K562 (cell line): ENCODE results near the gene EPHB2. TPM values are rescaled to one million over a fixed set of nuclear protein-coding genes. Genes with fewer than 3 reads are reported as not detected.

Experiments used
- ATAC-seq: fragments of 200-7000 bp; cut with Tn5 transposase; 3 replicates; pipeline ENCODE4 v1.9.1; 2020; ENCODE audit warnings: moderate library complexity
- BruUV-seq: library from RNA; stranded (reverse); fragments of 400-500 nt; replicated peaks from 2 replicates; lab custom pipeline; 2021; lab: Mats Ljungman, UMichigan
- CTCF ChIA-PET: fragments of 300-600 bp; formaldehyde crosslinking; extraction: SDS; loops from one replicate; lab custom pipeline; 2021; ENCODE audit warnings: low intra/inter-chr PET ratio; lab: Yijun Ruan, JAX
- POLR2A ChIA-PET: fragments of 300-600, 350-650 bp; sonication (Branson Sonifier 250); formaldehyde crosslinking; extraction: SDS; loops from one replicate; lab custom pipeline; 2021; ENCODE audit warnings: antibody characterized with exemption, inconsistent platforms; lab: Yijun Ruan, JAX
- DNase-seq, 4 experiments: peaks; one replicate each; pipeline versions ENCODE4 v3.0.0 to v3.0.0-alpha.2; 2011 to 2018; ENCODE audit warnings: low spot score in 3 of 4, mixed read lengths in 3 of 4; ENCODE audit errors: extremely low read depth in 1 of 4
- FAIRE-seq: peaks from 2 replicates; lab custom pipeline; 2011; peaks lifted over from hg19 to GRCh38; lab: Jason Lieb, UNC
- H2AFZ ChIP-seq: 2 replicates; pipeline ENCODE4 v1.6.0; 2011; ENCODE audit warnings: low read depth, low read length, control low read depth, inconsistent platforms
- H3K27ac ChIP-seq: fragments of 200-600 bp; 3 replicates; pipeline ENCODE4 v1.8.0; 2011; ENCODE audit warnings: low read depth, mild to moderate bottlenecking, control low read depth, inconsistent platforms, low read length, moderate library complexity, mixed read lengths; ENCODE audit errors: extremely low read depth
- H3K27me3 ChIP-seq, 2 experiments: fragments of 300-600 bp in 1 of 2; 2 replicates in 1 of 2; 3 replicates in 1 of 2; pipeline versions ENCODE4 v1.6.0 to v1.8.0; 2011; ENCODE audit warnings: inconsistent platforms in 2 of 2, low read length in 2 of 2, mild to moderate bottlenecking in 1 of 2, mixed read lengths in 1 of 2, moderate library complexity in 1 of 2; ENCODE audit not compliant: control insufficient read depth in 2 of 2, insufficient read depth in 2 of 2
- H3K36me3 ChIP-seq: fragments of 300-600 bp; 3 replicates; pipeline ENCODE4 v1.8.0; 2011; ENCODE audit warnings: mild to moderate bottlenecking, low read length, inconsistent platforms; ENCODE audit not compliant: control insufficient read depth, insufficient read depth
- H3K4me1 ChIP-seq, 2 experiments: fragments of 200-600 bp in 1 of 2; replicated peaks in 1 of 2; 2 replicates in 1 of 2; 3 replicates in 1 of 2; pipeline versions ENCODE4 v1.5.1 to v1.8.0; 2011; ENCODE audit warnings: inconsistent platforms in 2 of 2, low read length in 2 of 2, mild to moderate bottlenecking in 1 of 2, mixed read lengths in 1 of 2, moderate library complexity in 1 of 2; ENCODE audit not compliant: control insufficient read depth in 2 of 2, insufficient read depth in 2 of 2
- H3K4me2 ChIP-seq: 2 replicates; pipeline ENCODE4 v1.6.1; 2011; ENCODE audit warnings: low read length, control low read depth, inconsistent platforms, mixed read lengths; ENCODE audit not compliant: insufficient read depth
- H3K4me3 ChIP-seq: fragments of 200-600 bp; sonication (generic), shearing (Covaris generic); 2 replicates; pipeline ENCODE4 v1.5.1; 2016; ENCODE audit warnings: control low read depth, inconsistent platforms
- H3K79me2 ChIP-seq: fragments of 200-600 bp; 3 replicates; pipeline ENCODE4 v1.8.0; 2011; ENCODE audit warnings: low read length, inconsistent platforms; ENCODE audit not compliant: control insufficient read depth, insufficient read depth
- H3K9ac ChIP-seq, 2 experiments: 2 replicates each; pipeline versions ENCODE4 v1.6.0 to v1.6.1; 2011; ENCODE audit warnings: low read depth in 2 of 2, low read length in 2 of 2, control low read depth in 1 of 2, inconsistent platforms in 1 of 2, mild to moderate bottlenecking in 1 of 2, mixed read lengths in 1 of 2; ENCODE audit not compliant: insufficient read depth in 1 of 2
- H3K9me1 ChIP-seq: one replicate; pipeline ENCODE4 v1.6.0; 2011; ENCODE audit warnings: inconsistent platforms, mild to moderate bottlenecking, low read length, moderate library complexity; ENCODE audit not compliant: control insufficient read depth, insufficient read depth
- H3K9me3 ChIP-seq: replicated peaks from 2 replicates; pipeline ENCODE4 v1.5.1; 2011; ENCODE audit warnings: low read depth, low read length, inconsistent platforms; ENCODE audit not compliant: control insufficient read depth, insufficient read depth
- H4K20me1 ChIP-seq: replicated peaks from 2 replicates; pipeline ENCODE4 v1.6.1; 2011; ENCODE audit warnings: low read length, inconsistent platforms, mixed read lengths; ENCODE audit not compliant: control insufficient read depth, insufficient read depth
- DIDO1 ChIP-seq: fragments of 450-650 bp; IDR thresholded peaks from 2 replicates; pipeline ENCODE4 v1.6.1; 2016; ENCODE audit warnings: low read depth, missing biosample characterization, missing genetic modification characterization
- DPF2 ChIP-seq: fragments of 450-650 bp; IDR thresholded peaks from 2 replicates; pipeline ENCODE4 v1.6.1; 2016
- ELK3 ChIP-seq: fragments of 450-650 bp; formaldehyde crosslinking; IDR thresholded peaks from 2 replicates; pipeline ENCODE4 v1.4.0; 2020; ENCODE audit warnings: mild to moderate bottlenecking
- ESRRB ChIP-seq: fragments of 250-450 bp; sonication (Bioruptor Pico); IDR thresholded peaks from 2 replicates; pipeline ENCODE4 v1.5.0; 2020; ENCODE audit warnings: mild to moderate bottlenecking, moderate library complexity, borderline replicate concordance
- GTF2E2 ChIP-seq: fragments of 200-800 bp; sonication (Bioruptor generic); IDR thresholded peaks from 2 replicates; pipeline ENCODE4 v1.6.1; 2016; ENCODE audit warnings: missing genetic modification characterization, missing compliant biosample characterization
- HDAC3 ChIP-seq: fragments of 450-650 bp; IDR thresholded peaks from 2 replicates; pipeline ENCODE4 v1.6.1; 2018; ENCODE audit warnings: borderline replicate concordance, mild to moderate bottlenecking, moderate library complexity; ENCODE audit not compliant: partially characterized antibody
- KLF10 ChIP-seq: fragments of 250-450 bp; sonication (Bioruptor Pico); IDR thresholded peaks from 2 replicates; pipeline ENCODE4 v1.6.1; 2021; ENCODE audit warnings: matching md5 sums
- MTF1 ChIP-seq: fragments of 250-450 bp; sonication (Bioruptor Pico); IDR thresholded peaks from 2 replicates; pipeline ENCODE4 v1.9.0; 2021; ENCODE audit warnings: moderate library complexity, mild to moderate bottlenecking, inconsistent platforms, borderline replicate concordance
- NCOA1 ChIP-seq: fragments of 450-650 bp; IDR thresholded peaks from 2 replicates; pipeline ENCODE4 v1.6.1; 2016; ENCODE audit warnings: low read depth
- PHF21A ChIP-seq: fragments of 450-650 bp; IDR thresholded peaks from 2 replicates; pipeline ENCODE4 v1.6.1; 2017; ENCODE audit warnings: low read depth, borderline replicate concordance
- POLR2B ChIP-seq: fragments of 450-650 bp; IDR thresholded peaks from 2 replicates; pipeline ENCODE4 v1.6.1; 2018; ENCODE audit warnings: low read depth; ENCODE audit not compliant: partially characterized antibody
- SP1 ChIP-seq: sonication (generic); formaldehyde crosslinking; IDR thresholded peaks from 2 replicates; pipeline ENCODE4 v1.8.1; 2022; ENCODE audit warnings: mild to moderate bottlenecking, missing genetic modification reagents
- YBX1 ChIP-seq: fragments of 450-650 bp; IDR thresholded peaks from 2 replicates; pipeline ENCODE4 v1.7.1; 2016; ENCODE audit warnings: mild to moderate bottlenecking
- ZBTB7A ChIP-seq: IDR thresholded peaks from 2 replicates; pipeline ENCODE4 v1.6.1; 2011; ENCODE audit warnings: low read depth, mild to moderate bottlenecking, low read length, moderate library complexity, borderline replicate concordance; ENCODE audit not compliant: control insufficient read depth
- ZNF217 ChIP-seq: sonication (generic); formaldehyde crosslinking; IDR thresholded peaks from 2 replicates; pipeline ENCODE4 v1.8.0; 2022; ENCODE audit warnings: mild to moderate bottlenecking, missing genetic modification reagents
- WGBS: fragments of 100-300 bp; shearing (Covaris generic); methylation state at CpG from one replicate; pipeline ENCODE4 v1.1.6; 2016; ENCODE audit warnings: low coverage, mixed read lengths; ENCODE audit not compliant: insufficient coverage; ENCODE audit errors: missing lambda C conversion rate; 5-methylcytosine and 5-hydroxymethylcytosine counted together
- in situ Hi-C: fragments of 300-500 bp; cut with MboI; formaldehyde crosslinking; loops from 4 replicates; pipeline ENCODE4 v1.15.0; 2018; ENCODE audit warnings: inconsistent platforms, mixed read lengths
- intact Hi-C: fragments of 100-400 bp; cut with micrococcal nuclease; formaldehyde crosslinking; loops from 2 replicates; pipeline ENCODE4 v1.14.2; 2022
- polyA plus RNA-seq, 8 experiments: library from polyadenylated mRNA; depleted of rRNA in 4 of 8; stranded (reverse) in 5 of 8; unstranded in 3 of 8; fragments of >200 nt; fragmentation: Nextera tagmentation in 2 of 8; fragmentation: Illumina TruSeq in 1 of 8; extraction: Ambion mirVana in 2 of 8; extraction: Trizol in 1 of 8; gene quantifications; 2 replicates each; pipeline versions ENCODE4 v1.2.1 to v1.2.3, GENCODE V29; 2011 to 2014; ENCODE audit warnings: inconsistent platforms in 1 of 8, missing spikeins in 1 of 8
- total RNA-seq, 7 experiments: library from RNA; depleted of rRNA in 6 of 7; stranded (reverse); fragments of >200 nt in 6 of 7; fragmentation: Illumina TruSeq in 2 of 7; extraction: Trizol in 2 of 7; gene quantifications; 2 replicates each; pipeline versions ENCODE4 v1.2.1 to v1.2.3, GENCODE V29; 2011 to 2021; ENCODE audit warnings: low replicate concordance in 1 of 7
- TF ChIP-seq, protein P1 (sequence below): fragments of 250-450 bp; sonication (Bioruptor Pico); IDR thresholded peaks from 2 replicates; pipeline ENCODE4 v1.5.0; 2021; ENCODE audit warnings: mild to moderate bottlenecking, moderate library complexity

Gene EPHB2
- total and polyA plus RNA-seq, 9 of the 15 experiments (the other 6 are each of a cell fraction or from before 2014, with no cell fraction given), result not detected

DNA sequence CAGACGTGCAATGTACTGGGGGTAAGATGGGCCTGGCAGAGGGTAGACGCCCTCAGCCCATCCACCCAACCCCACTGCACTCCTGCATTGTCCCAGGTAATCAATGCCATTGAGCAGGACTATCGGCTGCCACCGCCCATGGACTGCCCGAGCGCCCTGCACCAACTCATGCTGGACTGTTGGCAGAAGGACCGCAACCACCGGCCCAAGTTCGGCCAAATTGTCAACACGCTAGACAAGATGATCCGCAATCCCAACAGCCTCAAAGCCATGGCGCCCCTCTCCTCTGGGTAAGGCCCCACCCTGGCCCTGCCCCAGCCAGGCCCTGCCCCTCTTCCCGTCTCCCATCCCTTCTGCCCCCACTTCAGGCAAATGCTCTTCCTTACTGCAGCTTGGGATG lies 199.6 kb downstream of the EPHB2 start:
- no peak overlapping the region for H3K9ac ChIP-seq
- FAIRE-seq, result no peak
- POLR2A ChIA-PET, result no interaction called here

More for the DNA sequence above, 199.6 kb downstream of the EPHB2 start:
- peaks cover 0 to 3% of the 10 kb centered on the region in 2 experiments; a peak in 1 of 5 replicates for H3K4me1 ChIP-seq
- H2AFZ ChIP-seq, result no peak overlapping the region
- H3K4me3 ChIP-seq, result no peak overlapping the region
- no peak overlapping the region for H3K4me2 ChIP-seq
- in situ Hi-C loops, result no loop called here
- 3% methylated on average over 13 of the region's 13 CpGs for WGBS
- DNase-seq, result no peak
- TF ChIP-seq GTF2E2 (tag), result no peak
- no peak for TF ChIP-seq HDAC3
- no peak for TF ChIP-seq ELK3 (CRISPR knock-in tag)
- TF ChIP-seq YBX1, result no peak
- TF ChIP-seq, protein P1, sequence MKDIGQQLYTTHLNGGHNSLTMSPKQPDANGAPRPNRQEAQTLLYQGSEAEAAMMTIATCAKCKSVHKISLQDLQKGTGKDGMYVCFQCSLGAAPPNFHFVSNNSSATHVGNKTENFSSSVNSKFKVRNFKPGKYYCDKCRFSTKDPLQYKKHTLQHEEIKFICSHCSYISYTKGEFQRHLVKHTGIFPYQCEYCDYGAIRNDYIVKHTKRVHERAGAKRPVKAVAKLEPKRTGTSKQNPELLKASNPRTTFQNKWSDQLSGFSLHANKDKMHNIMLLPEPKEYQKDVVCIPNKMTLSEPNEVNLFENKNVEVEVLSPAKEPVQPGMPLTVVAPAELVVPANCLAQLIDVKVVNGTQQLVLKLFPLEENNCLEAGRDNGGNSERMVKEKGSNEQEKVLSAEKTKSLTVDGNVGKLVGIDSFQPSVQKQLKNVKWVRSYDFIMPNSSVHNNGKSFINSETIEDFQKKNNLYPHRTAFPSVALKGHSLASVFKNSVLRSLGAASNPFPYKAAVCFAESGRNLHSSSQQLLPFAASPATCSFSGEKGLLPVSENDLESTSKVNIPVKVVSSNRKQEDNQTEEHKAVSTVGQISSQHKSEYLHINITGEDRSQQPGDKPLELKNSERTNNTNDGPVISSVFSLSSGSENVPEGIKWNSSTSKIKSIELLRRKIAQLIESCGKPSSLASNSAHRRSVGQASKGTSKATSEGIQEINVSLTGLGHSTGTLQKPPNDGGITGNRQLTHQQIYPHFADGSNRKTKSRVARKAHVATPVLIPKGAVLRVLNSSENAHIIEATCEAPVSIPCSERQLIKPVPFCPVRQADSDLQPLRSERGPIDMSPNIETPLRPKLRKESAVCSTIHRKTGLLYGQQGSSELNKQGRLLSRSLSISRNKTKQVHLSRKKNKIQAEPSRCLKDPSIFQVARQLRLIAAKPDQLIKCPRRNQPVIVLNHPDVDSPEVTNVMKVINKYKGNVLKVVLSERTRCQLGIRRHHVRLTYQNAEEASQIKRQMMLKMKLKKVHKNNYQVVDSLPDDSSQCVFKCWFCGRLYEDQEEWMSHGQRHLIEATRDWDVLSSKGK (CRISPR knock-in tag), result no peak
- TF ChIP-seq SP1 (CRISPR knock-in tag), result no peak
- no peak for TF ChIP-seq PHF21A
- TF ChIP-seq DPF2, result no peak
- no peak for TF ChIP-seq KLF10 (CRISPR knock-in tag)
- TF ChIP-seq DIDO1, result no peak
- no peak for TF ChIP-seq POLR2B
- no peak for TF ChIP-seq ZNF217 (CRISPR knock-in tag)
- no peak for TF ChIP-seq ESRRB (CRISPR knock-in tag)
- TF ChIP-seq ZBTB7A, result no peak
- no peak for TF ChIP-seq MTF1 (CRISPR knock-in tag)
- TF ChIP-seq NCOA1, result no peak
- no TSS peak for BruUV-seq
- H4K20me1 ChIP-seq, result peaks cover 24% of the 10 kb centered on the region
- CTCF ChIA-PET, result no interaction called here
- no peaks in the 10 kb centered on the region for H3K36me3 ChIP-seq
- no peaks in the 10 kb centered on the region for H3K79me2 ChIP-seq
- H3K9me1 ChIP-seq, result no peaks in the 10 kb centered on the region
- H3K27ac ChIP-seq, result no peak overlapping the region
- H3K27me3 ChIP-seq, result peaks cover 31 to 91% of the 10 kb centered on the region in 2 experiments
- ATAC-seq, result no peak
- no peaks in the 10 kb centered on the region; the same call in 1 of the 2 replicates for H3K9me3 ChIP-seq
- intact Hi-C loops, result no loop called here
